ENCODE results near the gene SCFD2.

DNA sequence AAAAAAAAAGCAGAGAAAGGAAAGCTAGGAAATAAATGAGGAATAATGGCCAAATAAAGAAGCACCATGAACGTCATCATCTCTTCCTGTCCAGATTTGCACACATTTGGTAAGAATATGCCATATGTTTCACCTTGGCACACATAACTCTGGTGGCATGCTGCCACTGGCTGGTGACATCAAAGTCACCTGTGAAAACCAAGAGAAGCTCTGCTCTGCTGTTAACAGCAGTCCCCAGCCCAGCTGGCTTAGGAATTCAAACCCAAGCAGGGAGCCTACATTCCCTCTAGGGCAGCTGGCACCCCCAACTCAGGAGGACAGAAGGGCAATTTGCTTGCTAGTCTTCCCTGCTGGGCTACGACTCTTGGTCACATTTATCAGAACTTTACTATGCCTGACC is 426.1 kb downstream of the SCFD2 start:
- TF ChIP-seq, protein P1, sequence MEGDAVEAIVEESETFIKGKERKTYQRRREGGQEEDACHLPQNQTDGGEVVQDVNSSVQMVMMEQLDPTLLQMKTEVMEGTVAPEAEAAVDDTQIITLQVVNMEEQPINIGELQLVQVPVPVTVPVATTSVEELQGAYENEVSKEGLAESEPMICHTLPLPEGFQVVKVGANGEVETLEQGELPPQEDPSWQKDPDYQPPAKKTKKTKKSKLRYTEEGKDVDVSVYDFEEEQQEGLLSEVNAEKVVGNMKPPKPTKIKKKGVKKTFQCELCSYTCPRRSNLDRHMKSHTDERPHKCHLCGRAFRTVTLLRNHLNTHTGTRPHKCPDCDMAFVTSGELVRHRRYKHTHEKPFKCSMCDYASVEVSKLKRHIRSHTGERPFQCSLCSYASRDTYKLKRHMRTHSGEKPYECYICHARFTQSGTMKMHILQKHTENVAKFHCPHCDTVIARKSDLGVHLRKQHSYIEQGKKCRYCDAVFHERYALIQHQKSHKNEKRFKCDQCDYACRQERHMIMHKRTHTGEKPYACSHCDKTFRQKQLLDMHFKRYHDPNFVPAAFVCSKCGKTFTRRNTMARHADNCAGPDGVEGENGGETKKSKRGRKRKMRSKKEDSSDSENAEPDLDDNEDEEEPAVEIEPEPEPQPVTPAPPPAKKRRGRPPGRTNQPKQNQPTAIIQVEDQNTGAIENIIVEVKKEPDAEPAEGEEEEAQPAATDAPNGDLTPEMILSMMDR (IDR thresholded peaks at IDR 0.05; ENCODE audit: low read length) = no peak
- no peak for TF ChIP-seq EZH2 (IDR thresholded peaks at IDR 0.05; ENCODE audit: borderline replicate concordance, low read length)
